ENCODE data around the gene TDRD3. TPM values are rescaled to one million over a fixed set of nuclear protein-coding genes. Genes with fewer than 3 reads are reported as not detected.

TDRD3 gene
- total RNA-seq, 1 donor from 2014 or later: 22.5 TPM

DNA sequence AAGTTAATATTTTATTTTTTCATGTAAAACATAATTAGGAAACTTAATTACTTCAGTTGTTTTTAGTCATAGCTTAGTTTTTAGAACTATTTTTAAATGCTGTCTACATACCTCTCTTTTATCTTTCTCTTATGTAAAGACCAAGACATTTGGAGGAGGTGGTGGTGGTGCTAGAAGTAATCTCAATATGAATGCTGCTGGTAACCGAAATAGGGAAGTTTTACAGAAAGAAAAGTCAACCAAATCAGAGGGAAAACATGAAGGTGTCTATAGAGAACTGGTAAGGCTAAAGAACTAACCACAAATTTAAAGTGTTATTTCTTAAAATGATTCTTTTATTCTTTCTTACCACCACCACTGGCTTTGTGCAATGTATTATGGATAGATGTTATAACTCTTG, 97.3 kb downstream of the TDRD3 start:
- Mint-ChIP-seq H3K9me3 (peaks cover 6% of the 10 kb centered on the region), H3K4me1 (no peaks in the 10 kb centered on the region), H3K27me3 (no peaks in the 10 kb centered on the region), H3K4me3 (no peak overlapping the region), H3K27ac (no peak overlapping the region), H3K36me3 (ENCODE audit: low read depth) (peaks cover 69% of the 10 kb centered on the region)
- TF ChIP-seq, protein P1, sequence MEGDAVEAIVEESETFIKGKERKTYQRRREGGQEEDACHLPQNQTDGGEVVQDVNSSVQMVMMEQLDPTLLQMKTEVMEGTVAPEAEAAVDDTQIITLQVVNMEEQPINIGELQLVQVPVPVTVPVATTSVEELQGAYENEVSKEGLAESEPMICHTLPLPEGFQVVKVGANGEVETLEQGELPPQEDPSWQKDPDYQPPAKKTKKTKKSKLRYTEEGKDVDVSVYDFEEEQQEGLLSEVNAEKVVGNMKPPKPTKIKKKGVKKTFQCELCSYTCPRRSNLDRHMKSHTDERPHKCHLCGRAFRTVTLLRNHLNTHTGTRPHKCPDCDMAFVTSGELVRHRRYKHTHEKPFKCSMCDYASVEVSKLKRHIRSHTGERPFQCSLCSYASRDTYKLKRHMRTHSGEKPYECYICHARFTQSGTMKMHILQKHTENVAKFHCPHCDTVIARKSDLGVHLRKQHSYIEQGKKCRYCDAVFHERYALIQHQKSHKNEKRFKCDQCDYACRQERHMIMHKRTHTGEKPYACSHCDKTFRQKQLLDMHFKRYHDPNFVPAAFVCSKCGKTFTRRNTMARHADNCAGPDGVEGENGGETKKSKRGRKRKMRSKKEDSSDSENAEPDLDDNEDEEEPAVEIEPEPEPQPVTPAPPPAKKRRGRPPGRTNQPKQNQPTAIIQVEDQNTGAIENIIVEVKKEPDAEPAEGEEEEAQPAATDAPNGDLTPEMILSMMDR (IDR thresholded peaks at IDR 0.05): no peak
- ChIA-PET CTCF (no interaction called here), POLR2A (no interaction called here)
- no peak for ATAC-seq (ENCODE audit: low read depth)
- intact Hi-C loops (cut with micrococcal nuclease): no loop called here
- DNase-seq: no peak

DNA sequence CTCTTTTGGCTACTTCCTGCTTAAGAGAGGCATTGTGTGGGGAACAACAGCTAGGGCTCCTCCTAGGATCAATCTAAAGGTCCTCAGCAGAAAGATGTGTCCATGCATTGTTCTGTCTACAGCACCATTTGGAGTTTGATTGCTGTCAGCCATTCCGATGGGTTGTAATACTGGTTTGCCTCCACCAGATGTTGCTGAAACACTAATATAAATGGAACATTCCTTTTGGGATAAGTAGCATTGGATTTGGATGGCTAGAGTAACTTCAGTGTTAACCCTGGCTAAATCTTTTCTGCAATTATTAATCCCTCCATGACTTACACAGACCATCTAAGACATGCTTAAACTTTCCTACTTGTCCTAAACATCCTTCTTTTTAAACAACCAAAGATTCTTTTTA, 104.2 kb downstream of the TDRD3 start:
- H3K36me3 Mint-ChIP-seq (ENCODE audit: low read depth): peaks cover 83% of the 10 kb centered on the region
- intact Hi-C loops (cut with micrococcal nuclease): no loop called here
- H3K27ac Mint-ChIP-seq: no peak overlapping the region
- ATAC-seq (ENCODE audit: low read depth): no peak
- DNase-seq: no peak
- ChIA-PET CTCF (no interaction called here), POLR2A (no interaction called here)
- no peak overlapping the region for H3K4me3 Mint-ChIP-seq
- H3K9me3 Mint-ChIP-seq: peaks cover 23% of the 10 kb centered on the region
- H3K27me3 Mint-ChIP-seq: no peaks in the 10 kb centered on the region
- H3K4me1 Mint-ChIP-seq: no peaks in the 10 kb centered on the region
- TF ChIP-seq, protein P1 (IDR thresholded peaks at IDR 0.05): no peak

DNA sequence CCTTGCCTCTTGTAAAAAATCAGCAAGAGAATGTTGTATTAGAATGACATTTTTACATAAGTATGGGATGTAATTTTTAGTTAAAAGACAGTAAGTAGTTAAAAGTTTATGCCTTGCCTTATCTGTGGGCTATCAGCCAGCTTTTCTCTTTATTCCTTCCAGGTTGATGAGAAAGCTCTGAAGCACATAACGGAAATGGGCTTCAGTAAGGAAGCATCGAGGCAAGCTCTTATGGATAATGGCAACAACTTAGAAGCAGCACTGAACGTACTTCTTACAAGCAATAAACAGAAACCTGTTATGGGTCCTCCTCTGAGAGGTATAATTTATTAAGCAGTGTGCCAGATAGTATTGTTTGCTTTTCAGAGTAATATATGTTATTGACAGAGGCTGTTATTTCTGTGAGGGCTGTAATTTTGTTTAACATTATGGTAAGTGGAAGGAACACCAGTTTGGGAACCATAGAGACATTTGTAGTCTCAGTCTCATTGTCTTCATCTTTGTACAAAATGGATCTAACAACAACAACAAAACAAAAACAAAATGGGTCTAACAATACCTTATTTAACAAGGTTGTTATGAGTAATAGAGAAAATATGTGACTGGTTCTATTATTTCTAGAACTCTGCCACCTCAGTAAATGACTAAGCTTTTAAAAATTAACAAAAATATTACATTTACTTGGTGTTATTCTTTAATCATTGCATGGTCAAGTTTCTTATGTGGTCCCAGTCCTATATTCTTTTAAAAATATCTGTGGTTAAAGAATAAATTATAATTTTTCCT, 112.8 kb downstream of the TDRD3 start:
- CTCF ChIA-PET: no interaction called here

DNA sequence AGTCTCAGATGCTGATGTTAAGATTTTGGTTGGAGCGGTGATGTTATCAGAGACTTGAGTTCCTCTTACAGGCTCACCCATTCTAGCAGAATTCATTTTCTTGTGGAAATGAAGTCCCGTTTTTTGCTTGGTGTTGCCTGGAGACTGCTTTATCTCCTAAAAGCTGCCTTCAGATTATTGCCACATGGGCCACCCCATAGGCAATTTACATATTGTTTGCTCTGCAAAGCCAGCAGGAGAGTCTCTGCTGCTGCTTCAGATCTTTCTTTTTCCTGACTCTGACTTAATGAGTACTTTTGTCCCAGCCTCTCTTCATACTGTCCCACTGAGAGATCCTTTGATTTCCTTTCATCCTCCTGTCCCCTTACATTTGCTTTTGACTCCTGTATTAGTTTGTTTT, 114.6 kb downstream of the TDRD3 start:
- ATAC-seq (ENCODE audit: low read depth): no peak
- TF ChIP-seq, protein P1 (IDR thresholded peaks at IDR 0.05): no peak
- ChIA-PET CTCF (no interaction called here), POLR2A (no interaction called here)
- no peak for DNase-seq
- no peak overlapping the region for H3K4me3 Mint-ChIP-seq
- H3K27me3 Mint-ChIP-seq: no peaks in the 10 kb centered on the region
- H3K9me3 Mint-ChIP-seq: peaks cover 15% of the 10 kb centered on the region
- H3K27ac Mint-ChIP-seq: no peak overlapping the region
- H3K36me3 Mint-ChIP-seq (ENCODE audit: low read depth): peaks cover 64% of the 10 kb centered on the region
- no peaks in the 10 kb centered on the region for H3K4me1 Mint-ChIP-seq
- intact Hi-C loops (cut with micrococcal nuclease): no loop called here

More for the DNA sequence above, 112.8 kb downstream of the TDRD3 start:
- intact Hi-C loops (cut with micrococcal nuclease): no loop called here
- Mint-ChIP-seq H3K27ac (no peak overlapping the region), H3K4me1 (no peaks in the 10 kb centered on the region), H3K27me3 (no peaks in the 10 kb centered on the region), H3K4me3 (no peak overlapping the region), H3K36me3 (ENCODE audit: low read depth) (peaks cover 61% of the 10 kb centered on the region), H3K9me3 (peaks cover 17% of the 10 kb centered on the region)
- DNase-seq (no peak), ATAC-seq (ENCODE audit: low read depth) (no peak)
- POLR2A ChIA-PET: no interaction called here
- TF ChIP-seq, protein P1 (IDR thresholded peaks at IDR 0.05): no peak

DNA sequence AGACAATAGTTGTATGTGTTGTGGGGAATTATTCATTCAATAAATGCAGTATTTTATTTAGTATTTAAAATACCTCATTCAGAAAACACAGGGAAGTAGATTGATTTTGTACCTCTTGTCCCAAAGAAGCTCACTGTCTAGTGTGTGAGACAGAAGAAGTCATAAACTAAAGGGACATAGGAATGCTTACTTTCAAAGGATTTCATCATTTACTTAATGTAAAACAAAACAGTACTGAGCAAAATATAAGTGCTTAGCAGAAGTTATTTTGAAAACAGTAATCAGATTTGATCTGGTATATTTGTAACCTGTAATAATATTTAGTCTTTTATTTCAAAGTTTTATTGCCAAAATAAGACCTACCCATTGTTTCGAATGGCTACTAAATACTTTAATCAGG, 117.9 kb downstream of the TDRD3 start:
- no peaks in the 10 kb centered on the region for H3K4me1 Mint-ChIP-seq
- intact Hi-C loops (cut with micrococcal nuclease): no loop called here
- ATAC-seq (ENCODE audit: low read depth): no peak
- H3K27ac Mint-ChIP-seq: no peak overlapping the region
- H3K36me3 Mint-ChIP-seq (ENCODE audit: low read depth): peaks cover 68% of the 10 kb centered on the region
- no peak overlapping the region for H3K4me3 Mint-ChIP-seq
- peaks cover 15% of the 10 kb centered on the region for H3K9me3 Mint-ChIP-seq
- DNase-seq: no peak
- CTCF ChIA-PET: no interaction called here
- POLR2A ChIA-PET: no interaction called here
- TF ChIP-seq, protein P1 (IDR thresholded peaks at IDR 0.05): no peak
- no peaks in the 10 kb centered on the region for H3K27me3 Mint-ChIP-seq

All from activated B cell treated with CpG ODN at 0.5 μM for 24 hours (primary cell).